ENCODE data around the gene OSM. TPM values are rescaled to one million over a fixed set of nuclear protein-coding genes. Genes with fewer than 3 reads are reported as not detected.
"Not testable (repeated sequence)": the region's sequence is repeated elsewhere in the genome, so short reads cannot be mapped to it uniquely, and the experiment has no call there.

The OSM gene
- total RNA-seq, 4 donors from 2014 or later, result 4.1 to 7.7 TPM; not detected in 2

- H3K27me3 ChIP-seq, result peaks cover 8% of the 10 kb centered on the region
- ATAC-seq, result no peak
- TF ChIP-seq POLR2A (IDR thresholded peaks at IDR 0.05) (no peak), EP300 (IDR thresholded peaks at IDR 0.05) (no peak), CTCF (IDR thresholded peaks at IDR 0.05) (no peak), POLR2AphosphoS5 (IDR thresholded peaks at IDR 0.05) (no peak)
- H3K36me3 ChIP-seq, result no peaks in the 10 kb centered on the region
- H3K4me3 ChIP-seq, result no peak overlapping the region
- 98 to 100% methylated on average over 1 to 5 of the region's 9 CpGs for WGBS, 2 donors (ENCODE audit: low coverage in 1 of 2)
- no peaks in the 10 kb centered on the region for H3K9me3 ChIP-seq
- H3K27ac ChIP-seq, result no peak overlapping the region
- H3K4me1 ChIP-seq, result peaks cover 0 to 18% (median 8%) of the 10 kb centered on the region in 3 donors
These were observed 28.5 kb downstream of the OSM start for GRCh38 chr22:30238136-30238535.

- Histone ChIP-seq H3K27me3 (peaks cover 10% of the 10 kb centered on the region), H3K27ac (no peak overlapping the region), H3K9me3 (no peaks in the 10 kb centered on the region), H3K4me1 (peaks cover 0 to 18% (median 8%) of the 10 kb centered on the region in 3 donors), H3K36me3 (no peaks in the 10 kb centered on the region), H3K4me3 (no peak overlapping the region)
- TF ChIP-seq POLR2AphosphoS5 (IDR thresholded peaks at IDR 0.05) (no peak), EP300 (IDR thresholded peaks at IDR 0.05) (no peak)
- WGBS, 2 donors (ENCODE audit: low coverage in 1 of 2), result 97 to 98% methylated on average over 5 of the region's 5 CpGs
- no peak for ATAC-seq
These were observed 29.8 kb downstream of the OSM start for GRCh38 chr22:30236875-30237274.

- H3K4me1 ChIP-seq, result peaks cover 0 to 18% (median 5%) of the 10 kb centered on the region in 3 donors
- H3K27ac ChIP-seq, result no peak overlapping the region
- H3K36me3 ChIP-seq, result no peaks in the 10 kb centered on the region
- H3K9me3 ChIP-seq, result no peaks in the 10 kb centered on the region
- no peak for TF ChIP-seq EP300 (IDR thresholded peaks at IDR 0.05)
- peaks cover 15% of the 10 kb centered on the region for H3K27me3 ChIP-seq
- no peak overlapping the region for H3K4me3 ChIP-seq
- WGBS, 2 donors (ENCODE audit: low coverage in 1 of 2), result no CpG with 5 or more reads among the region's 10 CpGs
- ATAC-seq, result no peak
These were observed 30.9 kb downstream of the OSM start for GRCh38 chr22:30235687-30236170.

- H3K9me3 ChIP-seq, result no peaks in the 10 kb centered on the region
- ATAC-seq, result peak; percentile 58
- no peak overlapping the region for H3K4me3 ChIP-seq
- peak; percentile 51 for TF ChIP-seq POLR2AphosphoS5 (IDR thresholded peaks at IDR 0.05)
- TF ChIP-seq EP300 (IDR thresholded peaks at IDR 0.05), result no peak
- WGBS, 2 donors (ENCODE audit: low coverage in 1 of 2), result 34 to 69% methylated on average over 3 of the region's 7 CpGs
- H3K27ac ChIP-seq, result peak overlapping the region in 2 of 4 donors; percentile 15 to 29
- H3K4me1 ChIP-seq, result peaks cover 0 to 18% (median 5%) of the 10 kb centered on the region in 3 donors
- H3K27me3 ChIP-seq, result peaks cover 15% of the 10 kb centered on the region
- H3K36me3 ChIP-seq, result no peaks in the 10 kb centered on the region
These were observed 31.7 kb downstream of the OSM start for GRCh38 chr22:30234786-30235470.

- WGBS, 2 donors (ENCODE audit: low coverage in 1 of 2), result 100% methylated on average over 1 of the region's 3 CpGs
These were observed 32.3 kb downstream of the OSM start for GRCh38 chr22:30234325-30234724.

GRCh38 chr22:30233582-30233981 is 33.1 kb downstream of the OSM start:
- 76 to 89% methylated on average over 3 of the region's 6 CpGs for WGBS, 2 donors (ENCODE audit: low coverage in 1 of 2)
- no peaks in the 10 kb centered on the region for H3K9me3 ChIP-seq
- peaks cover 0 to 18% (median 5%) of the 10 kb centered on the region in 3 donors for H3K4me1 ChIP-seq
- no peak overlapping the region for H3K27ac ChIP-seq
- no peak for TF ChIP-seq CTCF (IDR thresholded peaks at IDR 0.05)
- TF ChIP-seq POLR2AphosphoS5 (IDR thresholded peaks at IDR 0.05), result no peak
- TF ChIP-seq POLR2A (IDR thresholded peaks at IDR 0.05), result no peak
- TF ChIP-seq EP300 (IDR thresholded peaks at IDR 0.05), result no peak
- H3K4me3 ChIP-seq, result no peak overlapping the region
- peaks cover 24% of the 10 kb centered on the region for H3K27me3 ChIP-seq
- H3K36me3 ChIP-seq, result no peaks in the 10 kb centered on the region
- ATAC-seq, result no peak

More at GRCh38 chr22:30234325-30234724, 32.3 kb downstream of the OSM start:
- Histone ChIP-seq H3K27me3 (peaks cover 18% of the 10 kb centered on the region), H3K27ac (peak overlapping the region in 1 of 4 donors; percentile 29), H3K4me1 (peaks cover 0 to 18% (median 5%) of the 10 kb centered on the region in 3 donors)
- not testable (repeated sequence) for H3K4me3 ChIP-seq, H3K36me3 ChIP-seq, ATAC-seq, H3K9me3 ChIP-seq

- Histone ChIP-seq H3K9me3 (no peaks in the 10 kb centered on the region), H3K27ac (no peak overlapping the region), H3K4me1 (peaks cover 0 to 18% (median 5%) of the 10 kb centered on the region in 3 donors), H3K36me3 (no peaks in the 10 kb centered on the region), H3K4me3 (no peak overlapping the region), H3K27me3 (peaks cover 24% of the 10 kb centered on the region)
- WGBS, 2 donors (ENCODE audit: low coverage in 1 of 2), result 37% methylated on average over 2 of the region's 17 CpGs; no CpG with 5 or more reads in 1 of the 2 donors
- no peak for ATAC-seq
- TF ChIP-seq POLR2AphosphoS5 (IDR thresholded peaks at IDR 0.05), result no peak
- no peak for TF ChIP-seq EP300 (IDR thresholded peaks at IDR 0.05)
- TF ChIP-seq CTCF (IDR thresholded peaks at IDR 0.05), result no peak
- TF ChIP-seq POLR2A (IDR thresholded peaks at IDR 0.05), result no peak
These were observed 33.9 kb downstream of the OSM start for GRCh38 chr22:30232716-30233218.

Data from gastroesophageal sphincter (tissue), 4 donors.